Transverse colon (tissue), 4 donors: ENCODE results near the gene MED26. TPM values are rescaled to one million over a fixed set of nuclear protein-coding genes. Genes with fewer than 3 reads are reported as not detected.

Experiments used
- DNase-seq: peaks from one replicate; pipeline ENCODE4 v3.0.0-alpha.2; 2019
- H3K27ac ChIP-seq, 4 donors: fragments of 200-600 bp; sonication (generic); 2 replicates each; pipeline ENCODE4 v1.5.1; 2016 to 2018; ENCODE audit warnings: inconsistent platforms in 4 of 4
- H3K27me3 ChIP-seq: fragments of 200-600 bp; sonication (generic); 2 replicates; pipeline ENCODE4 v1.5.1; 2017; ENCODE audit warnings: inconsistent platforms
- H3K36me3 ChIP-seq, 4 donors: fragments of 200-600 bp; sonication (generic); 2 replicates each; pipeline ENCODE4 v1.5.1; 2017 to 2019; ENCODE audit warnings: inconsistent platforms in 4 of 4
- H3K4me1 ChIP-seq, 4 donors: fragments of 200-600 bp; sonication (generic); 2 replicates each; pipeline ENCODE4 v1.5.1; 2017 to 2020; ENCODE audit warnings: inconsistent platforms in 4 of 4
- H3K4me3 ChIP-seq, 4 donors: fragments of 200-600 bp; sonication (generic); 1 replicate in 1 of 4; 2 replicates in 3 of 4; pipeline versions ENCODE4 v1.5.1 to v1.6.1; 2017 to 2019; ENCODE audit warnings: inconsistent platforms in 4 of 4
- H3K9me3 ChIP-seq, 2 donors: fragments of 200-600 bp; sonication (generic); 2 replicates each; pipeline ENCODE4 v1.5.1; 2017 to 2019; ENCODE audit warnings: inconsistent platforms in 2 of 2
- EP300 ChIP-seq: sonication (generic); formaldehyde crosslinking; IDR thresholded peaks from one replicate; pipeline ENCODE4 v1.6.1; 2017; ENCODE audit warnings: antibody characterized with exemption, low read depth
- POLR2A ChIP-seq: fragments of 450-650 bp; IDR thresholded peaks from one replicate; pipeline ENCODE4 v1.6.1; 2016; ENCODE audit warnings: antibody characterized with exemption, mild to moderate bottlenecking, moderate library complexity
- POLR2AphosphoS5 ChIP-seq, 3 donors: sonication (generic); formaldehyde crosslinking; IDR thresholded peaks; one replicate each; pipeline ENCODE4 v1.6.1; 2016; ENCODE audit warnings: antibody characterized with exemption in 3 of 3
- WGBS, 2 donors: methylation state at CpG; one replicate each; pipeline ENCODE4 v1.1.5; 2018; ENCODE audit warnings: low coverage in 1 of 2; 5-methylcytosine and 5-hydroxymethylcytosine counted together
- in situ Hi-C, 4 donors: fragments of 200-750 bp; cut with MboI; loops; one replicate each; pipeline versions ENCODE4 v1.15.0 to v1.15.1; 2017; ENCODE audit warnings: low sequenced_read_pairs in 3 of 4, low pct_ligation_motif_present in 1 of 4, low pct_unique_long_range_greater_than_20kb in 1 of 4
- intact Hi-C: fragments of 100-400 bp; cut with DNase I; formaldehyde crosslinking; loops from one replicate; pipeline ENCODE4 v1.15.1; 2023; ENCODE audit warnings: low total_unique reads
- total RNA-seq, 4 donors: library from RNA; depleted of rRNA; stranded (reverse); fragments of >200 nt; gene quantifications; one replicate each; pipeline ENCODE4 v1.1.0, GENCODE V29; 2016
- TF ChIP-seq, protein P1 (sequence below), 5 experiments: fragments of 200-600 bp in 3 of 5; fragments of 450-650 bp in 2 of 5; sonication (generic) in 3 of 5; IDR thresholded peaks; 1 replicate in 2 of 5; 2 replicates in 3 of 5; pipeline ENCODE4 v1.5.1; 2016 to 2017; ENCODE audit warnings: antibody characterized with exemption in 5 of 5, inconsistent platforms in 3 of 5, mild to moderate bottlenecking in 2 of 5, moderate library complexity in 1 of 5

The MED26 gene
- total RNA-seq, 4 donors from 2014 or later: 7.8 to 15.0 (median 9.5) TPM

DNA sequence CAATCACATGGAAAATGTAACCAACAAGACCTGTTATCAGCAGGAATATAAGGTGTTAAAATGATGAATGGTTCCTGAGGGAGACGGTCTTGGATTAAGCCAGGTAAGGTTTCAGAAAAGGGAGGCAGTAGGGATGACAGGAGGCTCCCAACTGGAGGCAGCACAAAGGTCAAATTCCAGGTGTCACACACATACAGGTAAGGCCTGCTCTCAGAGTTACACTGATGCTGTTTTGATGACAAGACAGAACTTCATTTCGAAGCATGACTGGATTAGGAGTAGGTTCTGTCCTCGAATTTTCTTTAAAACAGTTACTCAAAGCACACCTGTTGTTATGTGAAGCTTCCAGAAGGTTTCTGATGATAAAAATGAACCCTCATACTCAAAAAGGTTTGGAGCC, 7.4 kb downstream of the MED26 start:
- H3K27me3 ChIP-seq: no peaks in the 10 kb centered on the region
- no peak overlapping the region for H3K4me3 ChIP-seq
- H3K27ac ChIP-seq: no peak overlapping the region
- no peak for TF ChIP-seq POLR2A
- TF ChIP-seq POLR2AphosphoS5 (IDR thresholded peaks at IDR 0.05): no peak
- no peak for TF ChIP-seq EP300
- TF ChIP-seq, protein P1, sequence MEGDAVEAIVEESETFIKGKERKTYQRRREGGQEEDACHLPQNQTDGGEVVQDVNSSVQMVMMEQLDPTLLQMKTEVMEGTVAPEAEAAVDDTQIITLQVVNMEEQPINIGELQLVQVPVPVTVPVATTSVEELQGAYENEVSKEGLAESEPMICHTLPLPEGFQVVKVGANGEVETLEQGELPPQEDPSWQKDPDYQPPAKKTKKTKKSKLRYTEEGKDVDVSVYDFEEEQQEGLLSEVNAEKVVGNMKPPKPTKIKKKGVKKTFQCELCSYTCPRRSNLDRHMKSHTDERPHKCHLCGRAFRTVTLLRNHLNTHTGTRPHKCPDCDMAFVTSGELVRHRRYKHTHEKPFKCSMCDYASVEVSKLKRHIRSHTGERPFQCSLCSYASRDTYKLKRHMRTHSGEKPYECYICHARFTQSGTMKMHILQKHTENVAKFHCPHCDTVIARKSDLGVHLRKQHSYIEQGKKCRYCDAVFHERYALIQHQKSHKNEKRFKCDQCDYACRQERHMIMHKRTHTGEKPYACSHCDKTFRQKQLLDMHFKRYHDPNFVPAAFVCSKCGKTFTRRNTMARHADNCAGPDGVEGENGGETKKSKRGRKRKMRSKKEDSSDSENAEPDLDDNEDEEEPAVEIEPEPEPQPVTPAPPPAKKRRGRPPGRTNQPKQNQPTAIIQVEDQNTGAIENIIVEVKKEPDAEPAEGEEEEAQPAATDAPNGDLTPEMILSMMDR (IDR thresholded peaks at IDR 0.05): no peak
- intact Hi-C loops: loop anchor here (10.0 kb wide), 1 partner anchor 46 kb away; the partner anchor contains the start of gene SLC35E1
- peaks cover 9 to 30% (median 12%) of the 10 kb centered on the region in 4 donors for H3K4me1 ChIP-seq
- no peak for DNase-seq
- H3K9me3 ChIP-seq: no peaks in the 10 kb centered on the region
- in situ Hi-C loops: no loop called here
- no peaks in the 10 kb centered on the region for H3K36me3 ChIP-seq
- 63 to 71% methylated on average over 2 to 3 of the region's 3 CpGs for WGBS, 2 donors

DNA sequence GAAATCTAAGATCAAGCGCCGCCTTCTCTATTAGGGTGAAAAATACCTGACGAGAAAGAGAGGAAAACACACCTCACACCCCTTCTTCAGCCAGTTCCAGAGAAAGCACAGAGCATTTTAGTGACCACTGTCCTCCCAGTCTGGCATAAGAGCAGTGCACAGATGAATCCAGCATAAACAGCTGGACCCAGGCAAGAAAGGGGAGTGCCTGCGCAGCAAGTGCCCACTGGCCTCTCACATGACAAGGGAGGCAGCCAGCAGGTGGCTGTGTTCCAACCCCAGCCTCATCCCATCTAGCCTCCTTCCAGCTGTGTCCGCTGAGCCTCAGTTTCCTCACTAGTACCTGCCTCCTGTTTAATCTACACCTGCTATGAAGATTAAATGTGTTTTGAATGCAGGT, 8.0 kb downstream of the MED26 start:
- no peak for DNase-seq
- WGBS, 2 donors: 88 to 100% methylated on average over 3 to 5 of the region's 5 CpGs
- H3K27me3 ChIP-seq: no peaks in the 10 kb centered on the region
- no peaks in the 10 kb centered on the region for H3K9me3 ChIP-seq
- no peaks in the 10 kb centered on the region for H3K36me3 ChIP-seq
- no peak for TF ChIP-seq EP300
- TF ChIP-seq POLR2A: no peak
- TF ChIP-seq, protein P1 (IDR thresholded peaks at IDR 0.05): no peak
- TF ChIP-seq POLR2AphosphoS5 (IDR thresholded peaks at IDR 0.05): no peak
- in situ Hi-C loops (no loop called here), intact Hi-C loops (loop anchor here (10.0 kb wide), 1 partner anchor 45 kb away; the partner anchor contains the start of gene SLC35E1)
- H3K4me3 ChIP-seq: no peak overlapping the region
- H3K4me1 ChIP-seq: peaks cover 8 to 24% (median 10%) of the 10 kb centered on the region in 4 donors
- H3K27ac ChIP-seq: no peak overlapping the region

DNA sequence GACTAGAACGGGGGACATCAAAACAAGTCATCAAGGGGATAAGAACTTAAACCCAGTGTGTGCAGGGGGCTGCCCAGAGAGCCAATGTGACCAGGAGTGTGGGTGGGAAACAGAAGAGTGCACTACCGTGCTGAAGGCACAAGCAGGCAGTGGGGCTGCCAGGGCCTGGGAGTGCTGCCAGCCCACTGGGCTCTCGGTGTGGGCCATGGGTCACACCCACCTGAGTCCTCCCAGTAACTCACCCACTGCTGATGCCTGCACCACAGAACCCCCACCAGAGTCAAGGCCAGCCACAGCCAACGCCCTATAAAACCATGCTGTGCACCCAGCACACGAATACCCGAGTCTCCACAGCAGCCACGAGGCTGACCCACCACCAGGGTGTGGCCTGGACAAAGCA, 8.5 kb downstream of the MED26 start:
- H3K27ac ChIP-seq: no peak overlapping the region
- no peak for DNase-seq
- H3K9me3 ChIP-seq: no peaks in the 10 kb centered on the region
- H3K4me1 ChIP-seq: peaks cover 8 to 24% (median 10%) of the 10 kb centered on the region in 4 donors
- H3K27me3 ChIP-seq: no peaks in the 10 kb centered on the region
- TF ChIP-seq POLR2A (no peak), POLR2AphosphoS5 (IDR thresholded peaks at IDR 0.05) (no peak), EP300 (no peak)
- TF ChIP-seq, protein P1 (IDR thresholded peaks at IDR 0.05): no peak
- WGBS, 2 donors: 76% methylated on average over 7 of the region's 7 CpGs; no CpG with 5 or more reads in 1 of the 2 donors
- H3K36me3 ChIP-seq: no peaks in the 10 kb centered on the region
- intact Hi-C loops (no loop called here), in situ Hi-C loops (no loop called here)
- no peak overlapping the region for H3K4me3 ChIP-seq

DNA sequence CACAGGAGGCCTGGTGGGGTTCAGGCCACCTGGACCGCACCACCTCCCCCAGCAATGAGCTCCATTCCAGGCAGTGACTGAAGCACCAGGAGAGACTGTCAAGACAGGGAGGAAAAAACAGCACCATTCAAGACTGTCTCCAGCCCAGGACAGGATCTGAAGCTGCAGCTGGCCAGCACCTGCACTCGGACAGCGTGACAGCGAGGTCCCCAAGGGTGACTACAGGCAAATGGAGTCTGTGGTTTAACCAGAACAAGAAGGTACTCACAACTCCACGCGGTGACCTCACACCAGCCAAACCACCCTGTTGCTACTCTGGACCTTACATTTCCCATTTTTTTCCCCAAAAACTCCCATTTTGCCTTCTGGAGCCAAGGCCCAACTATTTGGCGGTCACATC, 9.8 kb downstream of the MED26 start:
- intact Hi-C loops (no loop called here), in situ Hi-C loops (no loop called here)
- H3K36me3 ChIP-seq: no peaks in the 10 kb centered on the region
- no peak for DNase-seq
- no peaks in the 10 kb centered on the region for H3K9me3 ChIP-seq
- no peak overlapping the region for H3K27ac ChIP-seq
- no peaks in the 10 kb centered on the region for H3K27me3 ChIP-seq
- no peak for TF ChIP-seq EP300
- TF ChIP-seq POLR2AphosphoS5 (IDR thresholded peaks at IDR 0.05): no peak
- no peak for TF ChIP-seq POLR2A
- TF ChIP-seq, protein P1 (IDR thresholded peaks at IDR 0.05): no peak
- peaks cover 8 to 24% (median 10%) of the 10 kb centered on the region in 4 donors for H3K4me1 ChIP-seq
- 81% methylated on average over 7 of the region's 7 CpGs; no CpG with 5 or more reads in 1 of the 2 donors for WGBS, 2 donors
- no peak overlapping the region for H3K4me3 ChIP-seq
